ENCODE measurements around the gene ZDHHC4. TPM values are rescaled to one million over a fixed set of nuclear protein-coding genes. Genes with fewer than 3 reads are reported as not detected.

ZDHHC4 gene
- total and polyA plus RNA-seq, 2 of the 13 experiments (the other 11 are each of a cell fraction or from before 2014, with no cell fraction given), result 83.2 to 188 TPM

GRCh38 chr7:6576024-6576866 is 1.0 kb upstream of the ZDHHC4 start:
- intact Hi-C loops (cut with micrococcal nuclease; ENCODE audit: unreplicated experiment), result loop anchor here (2.0 kb wide), 1 partner anchor 15 kb away; the partner anchor contains the start of gene INTS15
- Histone ChIP-seq H3K9me3 (ENCODE audit: low read length) (no peaks in the 10 kb centered on the region), H3K36me3 (replicated peaks in 1 of 2; ENCODE audit: control insufficient read depth in 1 of 2, insufficient read depth in 2 of 2, low read length in 2 of 2) (peaks cover 5 to 15% of the 10 kb centered on the region in 2 experiments), H2AFZ (ENCODE audit: low read length) (no peak overlapping the region), H3K79me2 (ENCODE audit: insufficient read depth, low read length) (peaks cover 17% of the 10 kb centered on the region), H3K4me2 (ENCODE audit: low read depth, low read length) (peak overlapping the region; percentile 97), H3K4me3 (replicated peaks in 1 of 3; ENCODE audit: insufficient read depth in 1 of 3, low read depth in 2 of 3, low read length in 3 of 3) (peak overlapping the region; percentile 17 to 86 (median 61)), H4K20me1 (ENCODE audit: insufficient read depth, low read length) (no peaks in the 10 kb centered on the region), H3K4me1 (ENCODE audit: insufficient read depth, low read length) (peaks cover 86% of the 10 kb centered on the region), H3K27me3 (ENCODE audit: control insufficient read depth in 1 of 2, insufficient read depth in 2 of 2, low read length in 2 of 2) (no peaks in the 10 kb centered on the region), H3K27ac (ENCODE audit: extremely low read length, insufficient read depth, low read length) (peak overlapping the region; percentile 98), H3K9ac (ENCODE audit: insufficient read depth, low read depth, low read length) (peak overlapping the region; percentile 65)
- ATAC-seq, result peak; percentile 19
- BruUV-seq (replicated peaks), result TSS peak; percentile 48
- DNase-seq (ENCODE audit: low spot score), result no peak
- POLR2A ChIA-PET, result interaction anchor here (1.0 to 5.1 kb wide), 2 partner anchors 14 to 17 kb away, joined by 4 to 105 read pairs; partner anchors contain the start of gene INTS15
- no peak for FAIRE-seq
- in situ Hi-C loops (cut with HindIII; ENCODE audit: extremely low pct_ligation_motif_present, low pct_unique_long_range_greater_than_20kb), result no loop called here
- 24% methylated on average over 11 of the region's 14 CpGs for WGBS (ENCODE audit: low lambda C conversion rate)
- CTCF ChIA-PET (ENCODE audit: low intra/inter-chr PET ratio, low total read pairs), result no interaction called here
- TF ChIP-seq ZNF687 (CRISPR knock-in tag; IDR thresholded peaks at IDR 0.05) (peak; percentile 55), HMGXB4 (CRISPR knock-in tag; IDR thresholded peaks at IDR 0.05; ENCODE audit: borderline replicate concordance in 1 of 2, low read depth in 1 of 2) (peak; percentile 21 to 28; a peak in 1 of 4 replicates), NAIF1 (CRISPR knock-in tag; IDR thresholded peaks at IDR 0.05; ENCODE audit: borderline replicate concordance) (no peak), MTERF4 (CRISPR knock-in tag; IDR thresholded peaks at IDR 0.05) (peak; percentile 61; the same call in 1 of the 2 replicates), TAF1 (CRISPR knock-in tag; IDR thresholded peaks at IDR 0.05) (peak; percentile 41; the same call in 1 of the 2 replicates), ZNF629 (CRISPR knock-in tag; conservative IDR thresholded peaks at IDR 0.05) (peak; percentile 81), ZMAT3 (CRISPR knock-in tag; conservative IDR thresholded peaks at IDR 0.05) (no peak), POLR2A (IDR thresholded peaks at IDR 0.05; ENCODE audit: insufficient read depth in 1 of 2, low read depth in 2 of 2, low read length in 2 of 2) (peak; percentile 39 to 41; a peak in 2 of 4 replicates), GATAD1 (CRISPR knock-in tag; IDR thresholded peaks at IDR 0.05) (0 out of 2 replicates have a peak, but pooled peaks have one; percentile 13), ZFP91 (CRISPR knock-in tag; IDR thresholded peaks at IDR 0.05; ENCODE audit: borderline replicate concordance) (no peak), ZNF510 (CRISPR knock-in tag; IDR thresholded peaks at IDR 0.05; ENCODE audit: low read depth) (0 out of 2 replicates have a peak, but pooled peaks have one; percentile 29)
